ENCODE measurements around the gene RASGRF1. TPM values are rescaled to one million over a fixed set of nuclear protein-coding genes. Genes with fewer than 3 reads are reported as not detected.
A peak's percentile ranks its signal among the peaks of the same experiment; 100 is the strongest.

Gene RASGRF1
- 0.46 and 0.53 TPM in 2 replicates for total RNA-seq (2011; cell fraction: chromatin; rRNA removed; ENCODE audit: low replicate concordance)
- total RNA-seq (2011; cell fraction: nucleolus; rRNA removed): 0.13 and 0.17 TPM in 2 replicates
- 1.5 TPM in 1 of 2 replicates, not detected in the other for total RNA-seq (2011; cell fraction: nucleoplasm; rRNA removed)
- not detected in 2 replicates for total RNA-seq (2014; rRNA removed)
- total RNA-seq (2014; rRNA removed; fragmentation: Illumina TruSeq; extraction: Trizol): 0.04 TPM in 1 of 2 replicates, not detected in the other
- total RNA-seq (2015; rRNA removed; fragmentation: Illumina TruSeq; extraction: Trizol): 0.04 TPM in 2 replicates
- total RNA-seq (2021): 0.58 TPM in 1 of 2 replicates, not detected in the other
- polyA plus RNA-seq (2011; rRNA removed): 0.03 and 0.07 TPM in 2 replicates
- polyA plus RNA-seq (2011; cell fraction: cytosol; rRNA removed): 0.03 and 0.07 TPM in 2 replicates
- 0.11 and 0.61 TPM in 2 replicates for polyA plus RNA-seq (2011; cell fraction: nucleus; rRNA removed)
- polyA plus RNA-seq (2012): 0.08 and 0.22 TPM in 2 replicates
- polyA plus RNA-seq (2014; fragmentation: Illumina TruSeq; extraction: Trizol): 0.04 and 0.16 TPM in 2 replicates
- polyA plus RNA-seq (2014; fragmentation: Nextera tagmentation; extraction: Ambion mirVana): under 1 TPM; 0.03 to 0.06 TPM
- 0.40 TPM in 1 of 2 replicates, not detected in the other for polyA plus RNA-seq (2014; rRNA removed)
- polyA minus RNA-seq (2011; rRNA and poly(A)+ RNA removed): 0.88 TPM in 1 of 2 replicates, not detected in the other
- polyA minus RNA-seq (2011; cell fraction: cytosol; rRNA and poly(A)+ RNA removed): not detected in 2 replicates
- polyA minus RNA-seq (2011; cell fraction: nucleus; rRNA and poly(A)+ RNA removed): 0.27 TPM in 1 of 2 replicates, not detected in the other
- Bru-seq, nascent RNA: percentile 5 among the genes with signal in this experiment
- BruChase-seq, experiment 1, labeled RNA remaining after a 2-hour chase: percentile 2 among the genes with signal in this experiment
- BruChase-seq, experiment 2, labeled RNA remaining after a 6-hour chase: percentile 3 among the genes with signal in this experiment
- long read RNA-seq, experiment 1: 0 reads
- long read RNA-seq, experiment 2: 0 reads
- long read RNA-seq, experiment 3: 0 reads

DNA sequence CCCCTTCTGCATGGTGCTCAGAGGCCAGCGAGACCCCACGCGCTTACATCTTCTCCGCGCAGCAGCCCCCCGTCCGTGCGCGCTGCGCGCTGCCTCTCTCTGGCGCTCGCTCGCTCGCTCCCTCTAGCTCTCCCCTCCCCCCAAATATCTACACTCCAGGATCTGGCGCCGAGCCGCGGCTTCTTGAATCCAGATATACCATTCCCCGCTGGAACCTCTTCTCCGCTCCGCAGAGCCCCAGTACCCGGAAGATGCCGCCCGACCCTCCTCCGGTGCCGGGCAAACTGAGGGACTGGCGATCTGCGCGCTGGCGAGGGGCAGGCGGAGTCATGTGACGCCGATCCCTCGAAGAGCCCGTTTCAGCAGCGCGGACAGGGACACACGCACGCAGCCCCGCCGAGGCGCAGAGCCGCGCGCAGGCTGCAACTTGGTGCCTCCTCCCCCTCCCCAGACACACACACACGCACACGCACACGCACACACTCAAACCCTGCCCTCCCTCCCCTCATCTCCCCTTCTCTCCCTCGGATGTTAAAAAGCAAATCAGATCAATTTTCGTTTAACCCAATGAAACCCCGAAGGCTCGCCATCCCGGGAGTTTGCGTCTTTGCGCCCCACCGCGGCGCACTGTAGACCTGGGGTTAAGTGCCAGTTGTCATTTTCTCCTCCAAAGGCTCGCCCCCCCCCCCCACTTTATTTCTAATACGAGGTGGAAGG lies at the start of gene RASGRF1:
Gene RASGRF1 (minus strand): TSS at position 294 of the 717 bp plus-strand sequence. CDS start 282 bp downstream, at position 12.
- H2AFZ ChIP-seq (ENCODE audit: low read depth, low read length): no peak within 1 kb of the TSS
- 29% methylated on average over 28 of the region's 61 CpGs for WGBS (ENCODE audit: insufficient coverage, low coverage, missing lambda C conversion rate)
- no TSS peak for BruUV-seq (replicated peaks)
- no peak within 1 kb of the TSS for H3K4me2 ChIP-seq (ENCODE audit: insufficient read depth, low read length)
- ChIA-PET POLR2A (no interaction called here), CTCF (ENCODE audit: low intra/inter-chr PET ratio) (no interaction called here)
- no peaks in the 10 kb centered on the region for H3K36me3 ChIP-seq (ENCODE audit: control insufficient read depth, insufficient read depth, low read length)
- no peak within 1 kb of the TSS for H3K9ac ChIP-seq (ENCODE audit: insufficient read depth in 1 of 2, low read depth in 2 of 2, low read length in 2 of 2)
- intact Hi-C loops (cut with micrococcal nuclease) (no loop called here), in situ Hi-C loops (cut with MboI) (no loop called here)
- DNase-seq (ENCODE audit: extremely low read depth in 1 of 4, low spot score in 3 of 4): no peak
- H3K4me1 ChIP-seq (replicated peaks in 1 of 2; ENCODE audit: control insufficient read depth in 2 of 2, insufficient read depth in 2 of 2, low read length in 2 of 2): peaks cover 0 to 17% of the 10 kb centered on the region in 2 experiments; a peak in 1 of 5 replicates
- no peak within 1 kb of the TSS for H3K4me3 ChIP-seq
- H3K79me2 ChIP-seq (ENCODE audit: control insufficient read depth, insufficient read depth, low read length): no peaks in the 10 kb centered on the region
- no peaks in the 10 kb centered on the region for H3K9me1 ChIP-seq (ENCODE audit: control insufficient read depth, insufficient read depth, low read length)
- no peak for FAIRE-seq
- no peak for TF ChIP-seq TRIM25 (IDR thresholded peaks at IDR 0.05; ENCODE audit: borderline replicate concordance)
- no peak within 1 kb of the TSS for H3K27ac ChIP-seq (ENCODE audit: extremely low read depth, low read depth, low read length)
- no peaks in the 10 kb centered on the region for H3K9me3 ChIP-seq (replicated peaks; ENCODE audit: control insufficient read depth, insufficient read depth, low read depth, low read length)
- H4K20me1 ChIP-seq (replicated peaks; ENCODE audit: control insufficient read depth, insufficient read depth, low read length): no peaks in the 10 kb centered on the region; the same call in 1 of the 2 replicates
- H3K27me3 ChIP-seq (ENCODE audit: control insufficient read depth in 2 of 2, insufficient read depth in 2 of 2, low read length in 2 of 2): peaks cover 5 to 57% of the 10 kb centered on the region in 2 experiments; a peak in 4 of 5 replicates
- no peak for ATAC-seq
